ENCODE results near the gene ALG8. TPM values are rescaled to one million over a fixed set of nuclear protein-coding genes. Genes with fewer than 3 reads are reported as not detected.
"Not testable (repeated sequence)": the region's sequence is repeated elsewhere in the genome, so short reads cannot be mapped to it uniquely, and the experiment has no call there.

The ALG8 gene
- total and polyA plus RNA-seq, 2 donors from 2014 or later = 34.1 to 49.7 TPM

DNA sequence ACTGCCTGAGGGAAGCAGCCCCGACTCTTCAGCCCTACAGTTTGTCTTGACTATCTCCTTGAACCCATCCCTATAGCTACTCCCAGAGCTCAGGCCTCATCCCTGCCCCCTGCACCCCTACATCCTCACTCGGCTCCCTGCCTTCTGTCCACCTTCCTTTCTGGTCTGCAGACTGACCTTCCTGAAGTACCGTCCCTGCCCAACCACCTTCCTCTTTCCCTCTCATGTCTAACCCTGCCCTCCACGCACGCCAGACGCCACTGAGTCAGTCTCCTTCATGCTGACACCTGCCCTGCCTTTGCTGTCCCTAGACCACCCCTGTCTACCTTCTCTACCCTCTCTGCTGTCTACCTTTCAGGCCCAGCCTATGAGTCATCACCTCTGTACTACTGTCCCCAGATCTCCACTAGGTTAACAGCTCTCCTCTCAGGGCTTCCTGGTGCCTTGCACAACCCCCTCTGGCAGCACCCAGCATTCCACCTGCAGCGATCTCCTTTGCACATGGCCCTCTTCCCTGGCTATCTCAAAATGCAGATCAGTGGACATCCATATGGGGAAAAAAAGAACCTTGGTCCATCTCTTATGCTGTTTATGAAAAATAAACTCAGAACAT is 40.1 kb upstream of the ALG8 start:
- TF ChIP-seq, protein P1, sequence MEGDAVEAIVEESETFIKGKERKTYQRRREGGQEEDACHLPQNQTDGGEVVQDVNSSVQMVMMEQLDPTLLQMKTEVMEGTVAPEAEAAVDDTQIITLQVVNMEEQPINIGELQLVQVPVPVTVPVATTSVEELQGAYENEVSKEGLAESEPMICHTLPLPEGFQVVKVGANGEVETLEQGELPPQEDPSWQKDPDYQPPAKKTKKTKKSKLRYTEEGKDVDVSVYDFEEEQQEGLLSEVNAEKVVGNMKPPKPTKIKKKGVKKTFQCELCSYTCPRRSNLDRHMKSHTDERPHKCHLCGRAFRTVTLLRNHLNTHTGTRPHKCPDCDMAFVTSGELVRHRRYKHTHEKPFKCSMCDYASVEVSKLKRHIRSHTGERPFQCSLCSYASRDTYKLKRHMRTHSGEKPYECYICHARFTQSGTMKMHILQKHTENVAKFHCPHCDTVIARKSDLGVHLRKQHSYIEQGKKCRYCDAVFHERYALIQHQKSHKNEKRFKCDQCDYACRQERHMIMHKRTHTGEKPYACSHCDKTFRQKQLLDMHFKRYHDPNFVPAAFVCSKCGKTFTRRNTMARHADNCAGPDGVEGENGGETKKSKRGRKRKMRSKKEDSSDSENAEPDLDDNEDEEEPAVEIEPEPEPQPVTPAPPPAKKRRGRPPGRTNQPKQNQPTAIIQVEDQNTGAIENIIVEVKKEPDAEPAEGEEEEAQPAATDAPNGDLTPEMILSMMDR (IDR thresholded peaks at IDR 0.05; ENCODE audit: borderline replicate concordance, extremely low read depth, insufficient read depth) = no peak
- FAIRE-seq = no peak

DNA sequence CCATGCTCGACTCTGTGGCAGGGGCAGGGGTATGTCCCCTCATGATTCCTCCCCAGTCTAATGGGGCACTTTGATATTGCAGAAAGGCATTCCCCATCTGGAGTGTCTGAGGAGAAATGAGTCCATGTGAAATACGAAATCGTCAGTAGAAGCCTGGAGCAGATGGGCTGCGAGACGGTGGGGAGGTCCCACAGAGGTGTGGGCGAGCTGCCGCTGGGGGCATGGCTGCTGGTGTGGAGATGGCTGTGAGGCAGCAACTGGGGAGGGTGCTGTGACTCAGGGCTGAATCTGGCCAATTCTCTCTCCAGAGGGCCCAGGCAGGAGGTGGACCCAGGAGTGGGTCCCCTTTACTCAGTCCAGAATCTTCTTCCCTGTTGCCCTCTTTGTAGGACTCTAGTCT is 37.8 kb upstream of the ALG8 start:
- H3K27ac ChIP-seq (ENCODE audit: low read depth in 2 of 2, low read length in 2 of 2) = no peak overlapping the region
- no peaks in the 10 kb centered on the region for H3K4me1 ChIP-seq (ENCODE audit: control insufficient read depth in 2 of 3, insufficient read depth in 2 of 3, low read depth in 1 of 3, low read length in 3 of 3)
- FAIRE-seq (no peak), DNase-seq (no peak)
- H3K9ac ChIP-seq (ENCODE audit: low read length in 3 of 3) = no peak overlapping the region
- TF ChIP-seq, protein P1 (IDR thresholded peaks at IDR 0.05; ENCODE audit: borderline replicate concordance, extremely low read depth, insufficient read depth) = no peak
- no peaks in the 10 kb centered on the region for H3K27me3 ChIP-seq (ENCODE audit: control insufficient read depth, insufficient read depth, low read length)
- no peak overlapping the region for H3K4me3 ChIP-seq (ENCODE audit: low read length in 3 of 3)
- peaks cover 0 to 14% (median 5%) of the 10 kb centered on the region in 3 donors for H3K36me3 ChIP-seq (ENCODE audit: control insufficient read depth in 2 of 3, insufficient read depth in 3 of 3, low read length in 3 of 3)
- no peaks in the 10 kb centered on the region for H3K9me3 ChIP-seq (ENCODE audit: control insufficient read depth in 2 of 3, insufficient read depth in 1 of 3, low read length in 3 of 3)
- intact Hi-C loops (cut with DNase I) = no loop called here

More for the DNA sequence above, 40.1 kb upstream of the ALG8 start:
- intact Hi-C loops (cut with DNase I) = no loop called here
- Histone ChIP-seq H3K27me3 (ENCODE audit: control insufficient read depth, insufficient read depth, low read length) (no peaks in the 10 kb centered on the region), H3K4me3 (ENCODE audit: low read length in 3 of 3) (no peak overlapping the region), H3K27ac (ENCODE audit: low read depth in 2 of 2, low read length in 2 of 2) (no peak overlapping the region), H3K36me3 (ENCODE audit: control insufficient read depth in 2 of 3, insufficient read depth in 3 of 3, low read length in 3 of 3) (peaks cover 0 to 3% (median 0%) of the 10 kb centered on the region in 3 donors), H3K9ac (ENCODE audit: low read length in 3 of 3) (no peak overlapping the region), H3K4me1 (ENCODE audit: control insufficient read depth in 2 of 3, insufficient read depth in 2 of 3, low read depth in 1 of 3, low read length in 3 of 3) (no peaks in the 10 kb centered on the region), H3K9me3 (ENCODE audit: control insufficient read depth in 2 of 3, insufficient read depth in 1 of 3, low read length in 3 of 3) (no peaks in the 10 kb centered on the region)
- no peak for DNase-seq

DNA sequence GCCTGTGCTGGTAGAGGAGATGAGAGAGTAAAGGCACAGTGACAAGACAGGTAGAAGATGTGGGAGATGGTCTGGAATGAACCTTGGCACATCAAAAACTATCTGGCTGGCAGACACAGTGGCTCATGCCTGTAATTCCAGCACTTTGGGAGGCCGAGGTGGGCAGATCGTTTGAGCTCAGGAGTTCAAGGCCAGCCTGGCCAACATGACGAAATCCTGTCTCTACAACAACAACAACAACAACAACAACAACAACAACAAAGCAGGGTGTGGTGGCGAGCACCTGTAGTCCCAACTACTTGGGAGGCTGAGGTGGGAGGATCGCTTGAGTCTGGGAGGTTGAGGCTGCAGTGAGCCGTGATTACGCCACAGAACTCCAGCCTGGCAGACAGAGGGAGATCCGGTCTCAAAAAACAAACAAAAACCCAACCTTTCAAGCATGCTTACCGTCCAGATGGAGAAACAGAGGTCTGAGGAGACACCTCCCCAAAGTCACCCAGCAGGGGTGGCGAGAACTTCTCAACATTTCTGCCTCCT is 37.2 kb upstream of the ALG8 start:
- Histone ChIP-seq H3K36me3 (ENCODE audit: control insufficient read depth in 2 of 3, insufficient read depth in 3 of 3, low read length in 3 of 3) (peaks cover 0 to 14% (median 5%) of the 10 kb centered on the region in 3 donors), H3K4me1 (ENCODE audit: control insufficient read depth in 2 of 3, insufficient read depth in 2 of 3, low read depth in 1 of 3, low read length in 3 of 3) (no peaks in the 10 kb centered on the region), H3K27ac (ENCODE audit: low read depth in 2 of 2, low read length in 2 of 2) (no peak overlapping the region), H3K9me3 (ENCODE audit: control insufficient read depth in 2 of 3, insufficient read depth in 1 of 3, low read length in 3 of 3) (no peaks in the 10 kb centered on the region), H3K4me3 (ENCODE audit: low read length in 3 of 3) (no peak overlapping the region), H3K9ac (ENCODE audit: low read length in 3 of 3) (no peak overlapping the region), H3K27me3 (ENCODE audit: control insufficient read depth, insufficient read depth, low read length) (no peaks in the 10 kb centered on the region)
- FAIRE-seq = no peak
- no peak for DNase-seq
- intact Hi-C loops (cut with DNase I) = no loop called here
- TF ChIP-seq, protein P1 (IDR thresholded peaks at IDR 0.05; ENCODE audit: borderline replicate concordance, extremely low read depth, insufficient read depth) = no peak

DNA sequence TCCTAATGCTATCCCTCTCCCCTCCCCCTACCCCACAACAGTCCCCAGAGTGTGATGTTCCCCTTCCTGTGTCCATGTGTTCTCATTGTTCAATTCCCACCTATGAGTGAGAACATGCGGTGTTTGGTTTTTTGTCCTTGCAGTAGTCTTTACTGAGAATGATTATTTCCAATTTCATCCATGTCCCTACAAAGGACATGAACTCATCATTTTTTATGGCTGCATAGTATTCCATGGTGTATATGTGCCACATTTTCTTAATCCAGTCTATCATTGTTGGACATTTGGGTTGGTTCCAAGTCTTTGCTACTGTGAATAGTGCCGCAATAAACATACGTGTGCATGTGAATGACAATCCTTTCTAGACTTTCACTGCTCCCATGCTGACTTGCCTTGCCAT is 36.4 kb upstream of the ALG8 start:
- H3K4me1 ChIP-seq (ENCODE audit: control insufficient read depth in 2 of 3, insufficient read depth in 2 of 3, low read depth in 1 of 3, low read length in 3 of 3); intact Hi-C loops (cut with DNase I); H3K27me3 ChIP-seq (ENCODE audit: control insufficient read depth, insufficient read depth, low read length); FAIRE-seq; H3K4me3 ChIP-seq (ENCODE audit: low read length in 3 of 3); H3K27ac ChIP-seq (ENCODE audit: low read depth in 2 of 2, low read length in 2 of 2); H3K9me3 ChIP-seq (ENCODE audit: control insufficient read depth in 2 of 3, insufficient read depth in 1 of 3, low read length in 3 of 3); H3K9ac ChIP-seq (ENCODE audit: low read length in 3 of 3); DNase-seq: not testable (repeated sequence)
- peaks cover 0 to 14% (median 5%) of the 10 kb centered on the region in 3 donors for H3K36me3 ChIP-seq (ENCODE audit: control insufficient read depth in 2 of 3, insufficient read depth in 3 of 3, low read length in 3 of 3)
